Esophagus squamous epithelium (tissue), 4 donors: Measurements from ENCODE around the gene TRAF3.

Source experiments
- CTCF ChIP-seq, 6 experiments: fragments of 450-650 bp in 4 of 6; fragments of 200-600 bp in 2 of 6; sonication (generic) in 2 of 6; IDR thresholded peaks; one replicate each; pipeline ENCODE4 v1.5.1; 2016 to 2019; ENCODE audit warnings: antibody characterized with exemption in 6 of 6, mild to moderate bottlenecking in 4 of 6, moderate library complexity in 4 of 6
- POLR2A ChIP-seq, 4 donors: fragments of 450-650 bp; IDR thresholded peaks; one replicate each; pipeline ENCODE4 v1.6.1; 2017; ENCODE audit warnings: antibody characterized with exemption in 4 of 4, mild to moderate bottlenecking in 4 of 4, moderate library complexity in 3 of 4

- TF ChIP-seq CTCF (IDR thresholded peaks at IDR 0.05) (no peak), POLR2A (IDR thresholded peaks at IDR 0.05) (no peak)
Measured at GRCh38 chr14:102906616-102907302, 129.5 kb downstream of the TRAF3 start.
